HCT116 (cell line): ENCODE results near the gene NFIC. TPM values are rescaled to one million over a fixed set of nuclear protein-coding genes. Genes with fewer than 3 reads are reported as not detected.

Source experiments
- ATAC-seq: fragments of 200-7000 bp; cut with Tn5 transposase; 2 replicates; pipeline ENCODE4 v1.9.1; 2020; ENCODE audit warnings: mild to moderate bottlenecking, moderate library complexity
- BruUV-seq: library from RNA; stranded (reverse); fragments of 400-500 nt; replicated peaks from 2 replicates; lab custom pipeline; 2021; lab: Mats Ljungman, UMichigan
- CTCF ChIA-PET: fragments of 300-600 bp; sonication (Branson Sonifier 250); formaldehyde crosslinking; loops from one replicate; lab custom pipeline; 2021; ENCODE audit warnings: antibody characterized with exemption; lab: Charles Lee
- POLR2A ChIA-PET: fragments of 300-600, 350-600 bp; sonication (Branson Sonifier 250); formaldehyde crosslinking; loops from one replicate; lab custom pipeline; 2021; ENCODE audit warnings: antibody characterized with exemption; lab: Charles Lee
- RAD21 ChIA-PET, 2 experiments: fragments of 300-600 bp; sonication (Branson Sonifier 250); formaldehyde crosslinking; loops; one replicate each; lab custom pipeline; 2023; ENCODE audit warnings: low total read pairs in 2 of 2; ENCODE audit not compliant: uncharacterized antibody in 2 of 2, unreplicated experiment in 2 of 2, low non-redundant PET in 1 of 2; lab: Charles Lee
- DNase-seq: peaks from one replicate; pipeline ENCODE4 v3.0.0-alpha.2; 2010; ENCODE audit warnings: low read depth, low spot score
- H2AFZ ChIP-seq: fragments of 200-600 bp; shearing (Covaris generic), sonication (generic); 2 replicates; pipeline ENCODE4 v1.6.1; 2017; ENCODE audit warnings: low read depth, mixed run types, mixed read lengths, antibody characterized with exemption, low read length; ENCODE audit not compliant: poor library complexity, severe bottlenecking
- H3K27ac ChIP-seq: 2 replicates; pipeline ENCODE4 v1.5.1; 2012; ENCODE audit warnings: low read depth, low read length
- H3K27me3 ChIP-seq: fragments of 200-600 bp; sonication (generic); 2 replicates; pipeline ENCODE4 v1.6.1; 2016; ENCODE audit warnings: mixed run types, low read length, mixed read lengths; ENCODE audit not compliant: insufficient read depth
- H3K36me3 ChIP-seq, 2 experiments: fragments of 200-500 bp in 1 of 2; fragments of 200-600 bp in 1 of 2; sonication (Bioruptor generic) in 1 of 2; sonication (generic) in 1 of 2; 2 replicates each; pipeline versions ENCODE4 v1.5.1 to v1.6.1; 2014 to 2016; ENCODE audit warnings: low read length in 2 of 2, inconsistent platforms in 1 of 2, mixed read lengths in 1 of 2, mixed run types in 1 of 2; ENCODE audit not compliant: insufficient read depth in 2 of 2, control insufficient read depth in 1 of 2
- H3K4me1 ChIP-seq, 2 experiments: fragments of 200-600 bp in 1 of 2; sonication (generic) in 1 of 2; 2 replicates each; pipeline versions ENCODE4 v1.5.1 to v1.6.1; 2012 to 2017; ENCODE audit warnings: low read length in 2 of 2, inconsistent platforms in 1 of 2, mild to moderate bottlenecking in 1 of 2, mixed read lengths in 1 of 2, mixed run types in 1 of 2, moderate library complexity in 1 of 2; ENCODE audit not compliant: insufficient read depth in 2 of 2, control insufficient read depth in 1 of 2
- H3K4me2 ChIP-seq: fragments of 200-600 bp; sonication (generic); 2 replicates; pipeline ENCODE4 v1.6.1; 2017; ENCODE audit warnings: mixed run types, low read length, mixed read lengths
- H3K4me3 ChIP-seq, 2 experiments: fragments of 200-600 bp in 1 of 2; sonication (generic) in 1 of 2; replicated peaks in 1 of 2; 2 replicates each; pipeline ENCODE4 v1.5.1; 2011 to 2016; ENCODE audit warnings: low read length in 2 of 2, control low read depth in 1 of 2, low read depth in 1 of 2, mild to moderate bottlenecking in 1 of 2, mixed read lengths in 1 of 2, mixed run types in 1 of 2
- H3K79me2 ChIP-seq: fragments of 200-600 bp; sonication (generic); 2 replicates; pipeline ENCODE4 v1.6.1; 2017; ENCODE audit warnings: mild to moderate bottlenecking, mixed run types, low read length, moderate library complexity, mixed read lengths; ENCODE audit not compliant: insufficient read depth
- H3K9ac ChIP-seq: fragments of 200-600 bp; sonication (generic); 2 replicates; pipeline ENCODE4 v1.6.1; 2016; ENCODE audit warnings: low read length, mixed read lengths
- H3K9me2 ChIP-seq: fragments of 200-600 bp; sonication (generic), shearing (Covaris generic); 2 replicates; pipeline ENCODE4 v1.6.1; 2017; ENCODE audit warnings: mixed run types, mild to moderate bottlenecking, moderate library complexity; ENCODE audit not compliant: insufficient read depth
- H3K9me3 ChIP-seq, 2 experiments: fragments of 200-500 bp in 1 of 2; fragments of 200-600 bp in 1 of 2; sonication (Bioruptor generic) in 1 of 2; sonication (generic) in 1 of 2; 2 replicates each; pipeline ENCODE4 v1.6.1; 2014 to 2017; ENCODE audit warnings: low read length in 2 of 2, mixed read lengths in 2 of 2, inconsistent platforms in 1 of 2, low read depth in 1 of 2, mild to moderate bottlenecking in 1 of 2, mixed run types in 1 of 2, moderate library complexity in 1 of 2; ENCODE audit not compliant: control insufficient read depth in 1 of 2, insufficient read depth in 1 of 2
- H4K20me1 ChIP-seq: fragments of 200-600 bp; sonication (generic), shearing (Covaris generic); 2 replicates; pipeline ENCODE4 v1.6.1; 2017; ENCODE audit warnings: mixed run types, mild to moderate bottlenecking, moderate library complexity; ENCODE audit not compliant: insufficient read depth
- ATF3 ChIP-seq: IDR thresholded peaks from 2 replicates; pipeline ENCODE4 v1.6.1; 2012
- CBX3 ChIP-seq: IDR thresholded peaks from 2 replicates; pipeline ENCODE4 v1.6.1; 2012; ENCODE audit warnings: low read depth
- CEBPB ChIP-seq: IDR thresholded peaks from 2 replicates; pipeline ENCODE4 v1.6.1; 2012; ENCODE audit warnings: low read depth
- EGR1 ChIP-seq: IDR thresholded peaks from 2 replicates; pipeline ENCODE4 v1.6.1; 2012; ENCODE audit warnings: low read depth
- ELF1 ChIP-seq: IDR thresholded peaks from 2 replicates; pipeline ENCODE4 v1.6.1; 2012; ENCODE audit warnings: low read depth, borderline replicate concordance
- EZH2 ChIP-seq: fragments of 200-600 bp; sonication (generic); IDR thresholded peaks from 2 replicates; pipeline ENCODE4 v1.6.1; 2017; ENCODE audit warnings: antibody characterized with exemption, mixed run types
- FOSL1 ChIP-seq: IDR thresholded peaks from 2 replicates; pipeline ENCODE4 v1.6.1; 2012; ENCODE audit warnings: low read depth
- MAX ChIP-seq: IDR thresholded peaks from 2 replicates; pipeline ENCODE4 v1.6.1; 2012
- RAD21 ChIP-seq: IDR thresholded peaks from 2 replicates; pipeline ENCODE4 v1.6.1; 2012; ENCODE audit warnings: low read depth, mild to moderate bottlenecking
- TCF7L2 ChIP-seq: IDR thresholded peaks from 2 replicates; pipeline ENCODE4 v1.7.0; 2011; ENCODE audit warnings: borderline replicate concordance, inconsistent platforms; ENCODE audit not compliant: insufficient read depth, insufficient read length; ENCODE audit errors: extremely low read depth
- YY1 ChIP-seq: IDR thresholded peaks from 2 replicates; pipeline ENCODE4 v1.6.1; 2011; ENCODE audit warnings: low read length, low read depth, moderate library complexity, mild to moderate bottlenecking; ENCODE audit not compliant: insufficient replicate concordance; ENCODE audit errors: extremely low read depth
- ZBTB33 ChIP-seq: IDR thresholded peaks from 2 replicates; pipeline ENCODE4 v1.6.1; 2011; ENCODE audit warnings: mild to moderate bottlenecking, low read length, moderate library complexity; ENCODE audit not compliant: insufficient replicate concordance; ENCODE audit errors: extremely low read depth
- ZFX ChIP-seq: fragments of 450-650 bp; IDR thresholded peaks from 2 replicates; pipeline ENCODE4 v1.6.1; 2017
- ZNF274 ChIP-seq: fragments of 200-500 bp; sonication (Bioruptor generic); IDR thresholded peaks from 2 replicates; pipeline ENCODE4 v1.6.1; 2014; ENCODE audit warnings: mild to moderate bottlenecking, low read depth, low read length, inconsistent platforms
- intact Hi-C: fragments of 100-400 bp; cut with micrococcal nuclease; formaldehyde crosslinking; loops from 2 replicates; pipeline ENCODE4 v1.10.0; 2022
- total RNA-seq: library from RNA; stranded (reverse); gene quantifications from one replicate; pipeline ENCODE4 v1.2.1, GENCODE V29; 2021; ENCODE audit not compliant: unreplicated experiment

The NFIC gene
- total RNA-seq, 1 experiment from 2014 or later, result 116 TPM

GRCh38 chr19:3492919-3493318 is 126.5 kb downstream of the NFIC start:
- Histone ChIP-seq H3K4me1 (no peaks in the 10 kb centered on the region), H3K9me2 (no peaks in the 10 kb centered on the region), H3K27ac (no peak overlapping the region), H3K27me3 (no peaks in the 10 kb centered on the region), H3K9me3 (no peaks in the 10 kb centered on the region), H3K4me2 (no peak overlapping the region), H2AFZ (no peak overlapping the region), H4K20me1 (no peaks in the 10 kb centered on the region), H3K9ac (no peak overlapping the region), H3K4me3 (no peak overlapping the region), H3K36me3 (peaks cover 2 to 22% of the 10 kb centered on the region in 2 experiments; a peak in 3 of 4 replicates), H3K79me2 (peaks cover 13% of the 10 kb centered on the region)
- intact Hi-C loops, result no loop called here
- DNase-seq, result no peak
- ATAC-seq, result no peak
- ChIA-PET POLR2A (no interaction called here), RAD21 (no interaction called here), CTCF (no interaction called here)
- BruUV-seq, result no TSS peak
- TF ChIP-seq CBX3 (no peak), EZH2 (no peak), ZBTB33 (no peak), ELF1 (no peak), CEBPB (no peak), EGR1 (no peak), ZNF274 (no peak), YY1 (no peak), ZFX (no peak), TCF7L2 (no peak), ATF3 (no peak), RAD21 (no peak), FOSL1 (no peak), MAX (no peak)
